Uterus (tissue), 4 donors: Measurements from ENCODE around the gene NDUFS2. TPM values are rescaled to one million over a fixed set of nuclear protein-coding genes. Genes with fewer than 3 reads are reported as not detected.

Experiments
- DNase-seq, 2 donors: peaks; one replicate each; pipeline ENCODE4 v3.0.0-alpha.2; 2019 to 2020
- H3K27ac ChIP-seq, 2 donors: fragments of 200-600 bp; sonication (generic); 1 replicate in 1 of 2; 2 replicates in 1 of 2; pipeline ENCODE4 v1.5.1; 2016 to 2018
- H3K27me3 ChIP-seq, 2 donors: fragments of 200-600 bp; sonication (generic); one replicate each; pipeline ENCODE4 v1.5.1; 2018 to 2019; ENCODE audit warnings: control low read depth in 1 of 2
- H3K36me3 ChIP-seq, 2 donors: fragments of 200-600 bp; sonication (generic); one replicate each; pipeline ENCODE4 v1.5.1; 2019; ENCODE audit warnings: control low read depth in 1 of 2
- H3K4me1 ChIP-seq, 2 donors: fragments of 200-600 bp; sonication (generic); one replicate each; pipeline ENCODE4 v1.5.1; 2018 to 2019; ENCODE audit warnings: control low read depth in 1 of 2
- H3K4me3 ChIP-seq, 2 donors: fragments of 200-600 bp; sonication (generic); 1 replicate in 1 of 2; 2 replicates in 1 of 2; pipeline ENCODE4 v1.5.1; 2018 to 2019; ENCODE audit warnings: mild to moderate bottlenecking in 1 of 2
- H3K9me3 ChIP-seq, 2 donors: fragments of 200-600 bp; sonication (generic); one replicate each; pipeline ENCODE4 v1.5.1; 2019; ENCODE audit warnings: control low read depth in 1 of 2
- POLR2A ChIP-seq, 2 donors: fragments of 450-650 bp; IDR thresholded peaks; one replicate each; pipeline ENCODE4 v1.6.1; 2016; ENCODE audit warnings: antibody characterized with exemption in 2 of 2, mild to moderate bottlenecking in 1 of 2, moderate library complexity in 1 of 2
- intact Hi-C: fragments of 100-400 bp; cut with DNase I; formaldehyde crosslinking; loops from one replicate; pipeline ENCODE4 v1.15.1; 2023; ENCODE audit warnings: low total_unique reads
- microRNA-seq: library from miRNA; unstranded; fragments of <30 nt; microRNA quantifications from one replicate; pipeline ENCODE4, GENCODE V29; 2016; ENCODE audit warnings: borderline microRNAs expressed, borderline replicate concordance
- total RNA-seq, 4 donors: library from RNA; depleted of rRNA in 3 of 4; stranded (reverse); fragments of >200 nt in 3 of 4; gene quantifications; one replicate each; pipeline versions ENCODE4 v1.1.0 to v1.2.4, GENCODE V29; 2014 to 2023
- TF ChIP-seq, protein P1 (sequence below), 4 experiments: fragments of 200-600 bp in 2 of 4; fragments of 450-650 bp in 2 of 4; sonication (generic) in 2 of 4; IDR thresholded peaks; one replicate each; pipeline ENCODE4 v1.5.1; 2016 to 2019; ENCODE audit warnings: antibody characterized with exemption in 4 of 4, mild to moderate bottlenecking in 2 of 4, moderate library complexity in 1 of 4
- donor health status: DM: yes; HTN: yes; CAD: no.

Gene NDUFS2
- total RNA-seq, 4 donors from 2014 or later, result 43.8 to 107 (median 93.9) TPM

DNA sequence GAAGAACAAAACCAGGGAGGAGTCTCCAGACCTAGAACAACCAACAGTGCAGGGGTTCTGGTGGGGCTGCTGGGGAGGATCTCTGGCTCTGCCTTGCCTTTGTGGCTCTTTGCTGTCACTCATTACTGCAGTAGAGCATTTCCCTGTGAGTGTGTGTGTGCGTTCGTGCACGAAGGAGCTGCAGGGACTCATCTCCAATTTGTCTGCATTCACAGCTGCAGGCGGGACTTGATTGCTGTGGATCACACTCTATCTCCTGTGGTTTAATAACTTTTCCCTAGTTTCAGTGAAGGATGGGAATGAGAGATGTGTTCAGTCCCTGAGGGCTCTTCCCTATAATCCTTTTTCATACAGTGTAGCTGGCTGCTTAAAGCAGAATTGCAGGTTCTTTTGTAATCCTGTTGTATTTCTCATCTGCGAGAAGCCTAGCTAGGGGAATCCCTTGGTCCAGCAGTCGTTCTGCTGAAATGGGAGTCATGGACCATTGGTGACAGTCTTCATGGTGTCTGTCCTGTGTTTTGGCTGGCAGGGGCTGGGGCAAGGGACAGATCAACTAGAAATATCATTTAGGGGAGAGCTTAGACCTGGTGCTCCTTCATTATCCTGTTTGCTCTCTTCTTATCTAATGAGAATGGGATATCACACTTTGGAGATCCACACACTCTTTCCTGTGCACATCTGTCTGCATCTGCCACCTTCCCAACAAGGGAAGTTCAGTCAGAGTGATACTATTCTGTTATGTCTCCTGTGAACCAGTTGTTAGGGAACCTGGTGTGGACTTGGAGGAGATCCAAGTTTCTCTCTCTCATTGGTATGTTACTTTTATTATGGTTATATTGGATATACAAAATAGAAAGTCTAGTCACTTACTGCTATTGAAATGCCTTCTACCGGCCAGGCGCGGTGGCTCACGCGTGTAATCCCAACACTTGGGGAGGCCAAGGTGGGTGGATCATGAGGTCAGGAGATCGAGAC, 59.4 kb downstream of the NDUFS2 start:
- TF ChIP-seq, protein P1, sequence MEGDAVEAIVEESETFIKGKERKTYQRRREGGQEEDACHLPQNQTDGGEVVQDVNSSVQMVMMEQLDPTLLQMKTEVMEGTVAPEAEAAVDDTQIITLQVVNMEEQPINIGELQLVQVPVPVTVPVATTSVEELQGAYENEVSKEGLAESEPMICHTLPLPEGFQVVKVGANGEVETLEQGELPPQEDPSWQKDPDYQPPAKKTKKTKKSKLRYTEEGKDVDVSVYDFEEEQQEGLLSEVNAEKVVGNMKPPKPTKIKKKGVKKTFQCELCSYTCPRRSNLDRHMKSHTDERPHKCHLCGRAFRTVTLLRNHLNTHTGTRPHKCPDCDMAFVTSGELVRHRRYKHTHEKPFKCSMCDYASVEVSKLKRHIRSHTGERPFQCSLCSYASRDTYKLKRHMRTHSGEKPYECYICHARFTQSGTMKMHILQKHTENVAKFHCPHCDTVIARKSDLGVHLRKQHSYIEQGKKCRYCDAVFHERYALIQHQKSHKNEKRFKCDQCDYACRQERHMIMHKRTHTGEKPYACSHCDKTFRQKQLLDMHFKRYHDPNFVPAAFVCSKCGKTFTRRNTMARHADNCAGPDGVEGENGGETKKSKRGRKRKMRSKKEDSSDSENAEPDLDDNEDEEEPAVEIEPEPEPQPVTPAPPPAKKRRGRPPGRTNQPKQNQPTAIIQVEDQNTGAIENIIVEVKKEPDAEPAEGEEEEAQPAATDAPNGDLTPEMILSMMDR (IDR thresholded peaks at IDR 0.05), result no peak
- no peak for TF ChIP-seq POLR2A (IDR thresholded peaks at IDR 0.05)
- intact Hi-C loops, result no loop called here
- no peak overlapping the region for H3K4me3 ChIP-seq

More for the DNA sequence above, 59.4 kb downstream of the NDUFS2 start:
- no peaks in the 10 kb centered on the region for H3K9me3 ChIP-seq
- DNase-seq, result no peak
- no peaks in the 10 kb centered on the region for H3K36me3 ChIP-seq
- H3K27me3 ChIP-seq, result peaks cover 3 to 10% of the 10 kb centered on the region in 2 donors
- H3K4me1 ChIP-seq, result no peaks in the 10 kb centered on the region
- no peak overlapping the region for H3K27ac ChIP-seq

Small RNAs within 50 kb of the gene (microRNA-seq; reads per million reads assigned to microRNA genes)
- not detected for gene MIR5187

Other genes with a start within 250 kb of the NDUFS2 start
- gene ITLN2, start 247.6 kb upstream of the NDUFS2 start, total RNA-seq, result not detected
- 10 to 100 TPM; 22.6 to 45.3 (median 26.6) TPM for gene F11R, start 181.2 kb upstream of the NDUFS2 start, total RNA-seq
- 10 to 100 TPM in 1 of 4 donors, 1 to 10 TPM in 1, not detected in 2; 5.6 to 20.3 TPM for gene TSTD1, start 163.4 kb upstream of the NDUFS2 start, total RNA-seq
- 10 to 100 TPM; 20.7 to 71.8 (median 44.2) TPM for gene USF1, start 156.4 kb upstream of the NDUFS2 start, total RNA-seq
- gene ARHGAP30, start 132.5 kb upstream of the NDUFS2 start, total RNA-seq, result 1 to 10 TPM in 3 of 4 donors, under 1 TPM in 1; 0.88 to 3.4 (median 2.6) TPM
- 1 to 10 TPM in 1 of 4 donors, not detected in 3; 2.1 TPM for gene NECTIN4, start 112.8 kb upstream of the NDUFS2 start, total RNA-seq
- 10 to 100 TPM in 1 of 4 donors, 1 to 10 TPM in 2, under 1 TPM in 1; 0.51 to 12.1 (median 3.4) TPM for gene KLHDC9, start 104.0 kb upstream of the NDUFS2 start, total RNA-seq
- gene PFDN2, start 84.3 kb upstream of the NDUFS2 start, total RNA-seq, result 10 to 100 TPM in 3 of 4 donors, 1 to 10 TPM in 1; 3.3 to 38.9 (median 29.8) TPM
- gene NIT1, start 84.3 kb upstream of the NDUFS2 start, total RNA-seq, result 10 to 100 TPM in 3 of 4 donors, 1 to 10 TPM in 1; 1.0 to 36.9 (median 22.0) TPM
- gene DEDD, start 69.7 kb upstream of the NDUFS2 start, total RNA-seq, result 10 to 100 TPM in 3 of 4 donors, 1 to 10 TPM in 1; 4.4 to 42.2 (median 36.1) TPM
- 100 to 1,000 TPM in 1 of 4 donors, 10 to 100 TPM in 2, 1 to 10 TPM in 1; 2.0 to 111 (median 62.9) TPM for gene UFC1, start 48.4 kb upstream of the NDUFS2 start, total RNA-seq
- 10 to 100 TPM in 3 of 4 donors, 1 to 10 TPM in 1; 4.1 to 38.1 (median 29.9) TPM for gene USP21, start 42.9 kb upstream of the NDUFS2 start, total RNA-seq
- 10 to 100 TPM; 11.3 to 40.5 (median 21.6) TPM for gene PPOX, start 35.9 kb upstream of the NDUFS2 start, total RNA-seq
- 10 to 100 TPM in 3 of 4 donors, 1 to 10 TPM in 1; 1.0 to 23.9 (median 19.9) TPM for gene B4GALT3, start 24.9 kb upstream of the NDUFS2 start, total RNA-seq
- gene ADAMTS4, start 3.3 kb upstream of the NDUFS2 start, total RNA-seq, result 10 to 100 TPM in 3 of 4 donors, 1 to 10 TPM in 1; 1.3 to 41.5 (median 10.9) TPM
- gene FCER1G, start 12.9 kb downstream of the NDUFS2 start, total RNA-seq, result 10 to 100 TPM in 3 of 4 donors, 1 to 10 TPM in 1; 1.3 to 39.4 (median 12.6) TPM
- not detected for gene APOA2, start 21.3 kb downstream of the NDUFS2 start, total RNA-seq
- 10 to 100 TPM in 1 of 4 donors, 1 to 10 TPM in 3; 2.6 to 13.2 (median 7.3) TPM for gene TOMM40L, start 23.7 kb downstream of the NDUFS2 start, total RNA-seq
- not detected for gene NR1I3, start 35.8 kb downstream of the NDUFS2 start, total RNA-seq
- 1 to 10 TPM in 2 of 4 donors, under 1 TPM in 1, not detected in 1; 0.77 to 3.1 (median 1.9) TPM for gene PCP4L1, start 56.4 kb downstream of the NDUFS2 start, total RNA-seq
- gene MPZ, start 107.6 kb downstream of the NDUFS2 start, total RNA-seq, result 10 to 100 TPM in 1 of 4 donors, 1 to 10 TPM in 1, not detected in 2; 2.2 to 10.7 TPM
- gene SDHC, start 112.0 kb downstream of the NDUFS2 start, total RNA-seq, result 100 to 1,000 TPM in 1 of 4 donors, 10 to 100 TPM in 3; 28.5 to 127 (median 55.8) TPM
- gene CFAP126, start 165.5 kb downstream of the NDUFS2 start, total RNA-seq, result not detected